ENCODE results near the gene FAM114A1.

FAM114A1 gene

GRCh38 chr4:38860788-38861424 is 6.7 kb upstream of the FAM114A1 start:
- Histone ChIP-seq H3K27me3 (ENCODE audit: control insufficient read depth, insufficient read depth, low read length) (no peaks in the 10 kb centered on the region), H3K27ac (ENCODE audit: low read length) (no peak overlapping the region), H3K4me1 (ENCODE audit: control insufficient read depth, low read depth, low read length) (peaks cover 11% of the 10 kb centered on the region), H3K9me3 (ENCODE audit: control insufficient read depth, low read depth, low read length) (no peaks in the 10 kb centered on the region), H3K4me3 (ENCODE audit: low read length) (no peak overlapping the region), H3K9ac (ENCODE audit: low read length) (no peak overlapping the region), H3K36me3 (ENCODE audit: control insufficient read depth, low read depth, low read length) (no peaks in the 10 kb centered on the region)

GRCh38 chr4:38861791-38862190 is 5.8 kb upstream of the FAM114A1 start:
- Histone ChIP-seq H3K4me3 (ENCODE audit: low read length) (no peak overlapping the region), H3K4me1 (ENCODE audit: control insufficient read depth, low read depth, low read length) (peaks cover 8% of the 10 kb centered on the region), H3K27me3 (ENCODE audit: control insufficient read depth, insufficient read depth, low read length) (peaks cover under 1% of the 10 kb centered on the region), H3K9me3 (ENCODE audit: control insufficient read depth, low read depth, low read length) (no peaks in the 10 kb centered on the region), H3K9ac (ENCODE audit: low read length) (no peak overlapping the region), H3K27ac (ENCODE audit: low read length) (no peak overlapping the region), H3K36me3 (ENCODE audit: control insufficient read depth, low read depth, low read length) (no peaks in the 10 kb centered on the region)

GRCh38 chr4:38865445-38865844 is 2.2 kb upstream of the FAM114A1 start:
- H3K4me3 ChIP-seq (ENCODE audit: low read length) = no peak overlapping the region
- H3K36me3 ChIP-seq (ENCODE audit: control insufficient read depth, low read depth, low read length) = no peaks in the 10 kb centered on the region
- peaks cover 6% of the 10 kb centered on the region for H3K4me1 ChIP-seq (ENCODE audit: control insufficient read depth, low read depth, low read length)
- H3K9me3 ChIP-seq (ENCODE audit: control insufficient read depth, low read depth, low read length) = no peaks in the 10 kb centered on the region
- H3K27ac ChIP-seq (ENCODE audit: low read length) = no peak overlapping the region
- H3K27me3 ChIP-seq (ENCODE audit: control insufficient read depth, insufficient read depth, low read length) = peaks cover 4% of the 10 kb centered on the region
- no peak overlapping the region for H3K9ac ChIP-seq (ENCODE audit: low read length)

DNA sequence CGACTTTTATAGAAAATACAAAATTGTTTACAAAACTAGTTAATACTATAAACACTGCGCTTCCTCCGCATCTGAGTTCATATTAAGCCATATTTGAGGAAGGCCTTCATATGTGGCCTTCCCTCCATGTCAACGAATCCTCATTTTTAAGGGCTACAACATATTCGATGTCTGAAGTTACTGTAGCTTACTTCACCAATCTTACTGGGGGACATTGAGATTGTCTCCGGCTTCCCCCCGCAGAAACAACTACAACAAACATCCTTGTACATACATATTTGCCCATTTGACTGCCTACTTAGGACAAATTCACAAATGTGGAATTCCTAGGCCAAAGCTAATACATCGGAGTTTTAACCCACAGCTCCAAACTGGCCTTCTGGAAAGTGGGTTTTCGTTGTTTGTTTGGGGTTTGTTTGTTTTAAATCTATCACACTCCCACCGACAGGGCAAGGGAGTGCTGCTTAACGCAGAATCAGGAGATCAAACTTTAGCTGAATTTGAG is 581 bp upstream of the FAM114A1 start:
- Histone ChIP-seq H3K27me3 (ENCODE audit: control insufficient read depth, insufficient read depth, low read length) (peaks cover 4% of the 10 kb centered on the region), H3K4me3 (ENCODE audit: low read length) (peak overlapping the region; percentile 81), H3K36me3 (ENCODE audit: control insufficient read depth, low read depth, low read length) (no peaks in the 10 kb centered on the region), H3K27ac (ENCODE audit: low read length) (no peak overlapping the region), H3K4me1 (ENCODE audit: control insufficient read depth, low read depth, low read length) (peaks cover 6% of the 10 kb centered on the region), H3K9me3 (ENCODE audit: control insufficient read depth, low read depth, low read length) (no peaks in the 10 kb centered on the region), H3K9ac (ENCODE audit: low read length) (peak overlapping the region; percentile 59)

DNA sequence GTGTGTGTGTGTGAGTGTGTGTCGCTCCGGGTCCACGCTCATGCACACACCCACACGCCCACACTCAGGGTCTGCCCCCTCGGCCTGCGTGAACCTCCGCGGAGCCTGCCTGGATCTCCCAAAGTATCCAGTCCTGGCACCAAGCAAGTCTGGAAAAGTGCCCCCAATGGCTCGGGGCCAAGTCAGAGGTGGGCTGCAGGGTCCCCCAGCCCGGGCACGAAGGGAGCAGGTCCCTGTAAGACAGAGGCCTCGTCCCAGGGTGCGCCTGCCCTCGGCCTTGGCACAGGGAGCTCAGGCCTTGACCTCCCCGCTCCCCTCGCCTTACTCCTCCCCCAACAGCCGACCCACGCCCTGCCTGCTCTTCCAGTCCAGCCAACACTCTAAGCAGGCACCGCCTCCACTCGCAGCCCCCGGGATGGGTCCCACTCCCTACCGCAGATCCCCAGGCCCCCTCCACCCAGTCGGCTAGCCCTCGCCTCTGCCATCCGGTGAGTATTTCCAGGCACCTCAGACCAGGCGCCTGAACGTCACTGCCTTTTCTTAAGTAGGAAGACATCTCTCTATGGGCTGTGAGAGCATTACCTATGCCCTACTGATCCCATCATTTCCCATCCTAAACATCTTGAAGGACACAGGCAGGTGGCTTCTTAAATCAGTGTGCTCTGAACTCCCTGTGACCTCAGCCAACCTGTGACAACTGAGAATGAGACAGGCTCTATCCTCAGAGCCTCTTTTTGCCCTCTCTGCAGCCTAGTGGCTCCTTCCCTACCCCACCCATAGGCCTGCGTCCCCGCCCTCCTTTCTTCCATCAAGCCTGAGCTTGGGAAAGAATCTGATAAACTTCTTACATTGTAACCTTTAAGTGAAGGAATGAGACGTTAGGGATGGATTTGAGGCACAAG is 704 bp downstream of the FAM114A1 start:
- Histone ChIP-seq H3K9me3 (ENCODE audit: control insufficient read depth, low read depth, low read length) (no peaks in the 10 kb centered on the region), H3K4me1 (ENCODE audit: control insufficient read depth, low read depth, low read length) (peaks cover 6% of the 10 kb centered on the region), H3K4me3 (ENCODE audit: low read length) (peak overlapping the region; percentile 81), H3K9ac (ENCODE audit: low read length) (peak overlapping the region; percentile 39), H3K27me3 (ENCODE audit: control insufficient read depth, insufficient read depth, low read length) (peaks cover 4% of the 10 kb centered on the region), H3K27ac (ENCODE audit: low read length) (no peak overlapping the region), H3K36me3 (ENCODE audit: control insufficient read depth, low read depth, low read length) (no peaks in the 10 kb centered on the region)

GRCh38 chr4:38869511-38869910 is 1.9 kb downstream of the FAM114A1 start:
- H3K4me1 ChIP-seq (ENCODE audit: control insufficient read depth, low read depth, low read length) = peaks cover 6% of the 10 kb centered on the region
- H3K9me3 ChIP-seq (ENCODE audit: control insufficient read depth, low read depth, low read length) = no peaks in the 10 kb centered on the region
- no peak overlapping the region for H3K4me3 ChIP-seq (ENCODE audit: low read length)
- no peaks in the 10 kb centered on the region for H3K36me3 ChIP-seq (ENCODE audit: control insufficient read depth, low read depth, low read length)
- no peak overlapping the region for H3K27ac ChIP-seq (ENCODE audit: low read length)
- H3K27me3 ChIP-seq (ENCODE audit: control insufficient read depth, insufficient read depth, low read length) = peaks cover 4% of the 10 kb centered on the region
- no peak overlapping the region for H3K9ac ChIP-seq (ENCODE audit: low read length)

DNA sequence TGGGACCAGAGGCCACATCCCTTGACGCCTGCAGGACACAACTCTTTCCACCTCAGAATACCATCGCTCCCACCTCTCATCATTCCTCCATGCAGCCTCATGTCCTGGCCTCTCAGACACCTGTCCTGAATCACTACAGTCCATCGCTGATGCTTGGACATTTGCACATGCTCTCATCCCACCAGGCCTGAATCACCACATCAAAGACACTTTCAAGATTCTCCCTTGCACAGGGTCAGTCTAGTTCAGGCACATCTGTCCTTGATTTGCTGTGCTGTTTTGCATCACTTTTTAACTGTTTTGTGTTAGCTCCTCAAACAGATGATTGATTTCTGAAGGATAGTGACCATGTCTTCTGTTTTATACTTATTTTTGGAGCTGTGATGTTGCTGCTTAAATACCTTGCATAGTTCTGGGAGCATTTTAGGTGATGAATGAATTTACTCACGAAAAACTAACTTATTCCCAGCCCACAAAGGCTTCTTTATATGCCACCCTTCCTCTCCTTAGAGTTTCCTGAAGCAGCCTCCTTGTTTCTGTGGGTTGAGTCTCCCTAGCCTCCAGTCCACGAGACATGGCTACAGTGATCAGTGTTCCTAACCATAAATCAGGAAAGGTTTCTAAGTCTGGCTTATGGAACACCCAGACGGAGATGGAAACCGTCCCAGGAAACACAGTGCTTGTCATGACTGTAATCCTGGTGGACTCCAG is 2.6 kb downstream of the FAM114A1 start:
- Histone ChIP-seq H3K4me3 (ENCODE audit: low read length) (no peak overlapping the region), H3K9ac (ENCODE audit: low read length) (no peak overlapping the region), H3K4me1 (ENCODE audit: control insufficient read depth, low read depth, low read length) (peaks cover 6% of the 10 kb centered on the region), H3K9me3 (ENCODE audit: control insufficient read depth, low read depth, low read length) (no peaks in the 10 kb centered on the region), H3K27me3 (ENCODE audit: control insufficient read depth, insufficient read depth, low read length) (peaks cover 4% of the 10 kb centered on the region), H3K27ac (ENCODE audit: low read length) (no peak overlapping the region), H3K36me3 (ENCODE audit: control insufficient read depth, low read depth, low read length) (no peaks in the 10 kb centered on the region)

- Histone ChIP-seq H3K27ac (ENCODE audit: low read length) (no peak overlapping the region), H3K4me3 (ENCODE audit: low read length) (no peak overlapping the region), H3K36me3 (ENCODE audit: control insufficient read depth, low read depth, low read length) (no peaks in the 10 kb centered on the region), H3K9me3 (ENCODE audit: control insufficient read depth, low read depth, low read length) (no peaks in the 10 kb centered on the region), H3K4me1 (ENCODE audit: control insufficient read depth, low read depth, low read length) (peaks cover 6% of the 10 kb centered on the region), H3K27me3 (ENCODE audit: control insufficient read depth, insufficient read depth, low read length) (peaks cover 4% of the 10 kb centered on the region), H3K9ac (ENCODE audit: low read length) (no peak overlapping the region)
Measured at GRCh38 chr4:38871593-38871992, 4.0 kb downstream of the FAM114A1 start.

DNA sequence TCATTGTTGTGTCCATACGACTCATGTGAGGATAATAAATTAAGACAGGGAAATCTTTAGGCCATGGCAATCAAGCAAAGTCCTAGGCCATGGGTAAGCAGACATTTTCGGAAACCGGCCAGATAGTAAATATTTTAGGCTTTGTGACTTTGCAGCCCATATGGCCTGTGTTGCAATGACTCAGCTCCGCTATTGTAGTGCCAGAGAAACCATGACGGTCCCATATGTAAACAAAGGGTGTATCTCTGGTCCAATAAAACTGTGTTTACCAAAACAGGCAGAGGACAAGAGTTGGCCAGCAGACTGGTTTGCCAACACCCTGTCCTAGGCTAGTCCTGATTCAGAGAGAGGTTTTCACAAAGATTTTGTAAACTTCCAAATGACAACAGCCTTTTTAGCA is 5.0 kb downstream of the FAM114A1 start:
- no peaks in the 10 kb centered on the region for H3K36me3 ChIP-seq (ENCODE audit: control insufficient read depth, low read depth, low read length)
- no peaks in the 10 kb centered on the region for H3K4me1 ChIP-seq (ENCODE audit: control insufficient read depth, low read depth, low read length)
- no peak overlapping the region for H3K9ac ChIP-seq (ENCODE audit: low read length)
- H3K27me3 ChIP-seq (ENCODE audit: control insufficient read depth, insufficient read depth, low read length) = no peaks in the 10 kb centered on the region
- no peaks in the 10 kb centered on the region for H3K9me3 ChIP-seq (ENCODE audit: control insufficient read depth, low read depth, low read length)
- no peak overlapping the region for H3K4me3 ChIP-seq (ENCODE audit: low read length)
- no peak overlapping the region for H3K27ac ChIP-seq (ENCODE audit: low read length)

- H3K9ac ChIP-seq (ENCODE audit: low read length) = no peak overlapping the region
- no peaks in the 10 kb centered on the region for H3K27me3 ChIP-seq (ENCODE audit: control insufficient read depth, insufficient read depth, low read length)
- no peak overlapping the region for H3K4me3 ChIP-seq (ENCODE audit: low read length)
- no peak overlapping the region for H3K27ac ChIP-seq (ENCODE audit: low read length)
- no peaks in the 10 kb centered on the region for H3K9me3 ChIP-seq (ENCODE audit: control insufficient read depth, low read depth, low read length)
- H3K4me1 ChIP-seq (ENCODE audit: control insufficient read depth, low read depth, low read length) = no peaks in the 10 kb centered on the region
- H3K36me3 ChIP-seq (ENCODE audit: control insufficient read depth, low read depth, low read length) = no peaks in the 10 kb centered on the region
Measured at GRCh38 chr4:38873290-38873944, 5.8 kb downstream of the FAM114A1 start.

DNA sequence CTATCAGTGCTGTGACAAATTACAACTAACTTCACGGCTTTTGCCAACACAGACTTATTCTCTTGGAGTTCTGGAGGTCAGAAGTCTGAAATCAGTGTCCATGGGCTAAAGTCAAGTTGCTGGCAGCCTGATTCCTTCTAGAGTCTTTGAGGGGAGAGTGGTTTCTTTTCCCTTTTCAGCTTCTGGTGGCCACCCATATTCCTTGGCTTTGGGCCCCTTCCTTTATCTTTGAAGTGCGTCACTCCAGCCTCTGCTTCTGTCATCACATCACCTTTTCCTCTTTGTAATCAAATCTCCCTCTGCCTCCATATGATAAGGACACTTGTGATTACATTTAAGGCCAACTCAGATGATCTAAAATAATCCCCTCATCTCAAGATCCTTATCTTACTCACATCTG is 9.0 kb downstream of the FAM114A1 start:
- H3K9me3 ChIP-seq (ENCODE audit: control insufficient read depth, low read depth, low read length) = no peaks in the 10 kb centered on the region

More for the DNA sequence above, 9.0 kb downstream of the FAM114A1 start:
- no peak overlapping the region for H3K27ac ChIP-seq (ENCODE audit: low read length)
- no peaks in the 10 kb centered on the region for H3K36me3 ChIP-seq (ENCODE audit: control insufficient read depth, low read depth, low read length)
- no peaks in the 10 kb centered on the region for H3K27me3 ChIP-seq (ENCODE audit: control insufficient read depth, insufficient read depth, low read length)
- H3K4me3 ChIP-seq (ENCODE audit: low read length) = no peak overlapping the region
- no peak overlapping the region for H3K9ac ChIP-seq (ENCODE audit: low read length)
- no peaks in the 10 kb centered on the region for H3K4me1 ChIP-seq (ENCODE audit: control insufficient read depth, low read depth, low read length)
